Putamen (tissue), 1 donor: ENCODE measurements around the gene PLEKHA7.
"Not testable (repeated sequence)": the region's sequence is repeated elsewhere in the genome, so short reads cannot be mapped to it uniquely, and the experiment has no call there.

ENCODE experiments used
- DNase-seq: peaks from one replicate; pipeline ENCODE4 v3.0.0-alpha.2; 2016; ENCODE audit warnings: low spot score

The PLEKHA7 gene

DNA sequence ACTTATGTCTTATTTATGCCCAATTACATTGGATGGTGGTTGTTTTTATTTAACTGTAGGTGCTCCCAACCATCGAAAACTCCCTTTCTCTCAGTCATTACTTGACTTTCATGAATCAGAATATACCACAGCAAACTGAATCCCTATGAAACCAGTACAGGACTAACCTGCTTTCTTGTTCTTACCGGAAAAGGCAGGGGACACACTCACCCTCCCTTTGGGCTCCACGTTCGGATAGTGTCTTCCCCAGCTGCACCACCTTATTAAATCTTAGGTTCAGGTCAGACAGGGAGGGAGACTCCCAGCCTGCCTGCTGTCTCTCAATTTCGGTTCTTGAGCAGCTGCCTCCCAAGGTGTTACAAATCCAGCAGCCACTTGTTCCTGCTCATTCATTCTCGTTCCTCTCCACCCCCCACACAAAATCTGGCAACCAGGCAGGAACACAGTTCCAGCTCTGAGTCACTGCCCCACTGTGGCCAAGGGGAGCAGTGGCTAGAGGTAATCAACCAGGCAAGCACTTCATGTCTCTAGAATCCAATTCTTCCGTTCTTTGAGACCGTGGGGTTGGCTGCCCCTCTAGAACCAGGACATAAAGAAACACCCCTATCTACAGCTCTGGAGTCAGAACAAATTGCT lies 133.0 kb downstream of the PLEKHA7 start:
- no peak for DNase-seq

DNA sequence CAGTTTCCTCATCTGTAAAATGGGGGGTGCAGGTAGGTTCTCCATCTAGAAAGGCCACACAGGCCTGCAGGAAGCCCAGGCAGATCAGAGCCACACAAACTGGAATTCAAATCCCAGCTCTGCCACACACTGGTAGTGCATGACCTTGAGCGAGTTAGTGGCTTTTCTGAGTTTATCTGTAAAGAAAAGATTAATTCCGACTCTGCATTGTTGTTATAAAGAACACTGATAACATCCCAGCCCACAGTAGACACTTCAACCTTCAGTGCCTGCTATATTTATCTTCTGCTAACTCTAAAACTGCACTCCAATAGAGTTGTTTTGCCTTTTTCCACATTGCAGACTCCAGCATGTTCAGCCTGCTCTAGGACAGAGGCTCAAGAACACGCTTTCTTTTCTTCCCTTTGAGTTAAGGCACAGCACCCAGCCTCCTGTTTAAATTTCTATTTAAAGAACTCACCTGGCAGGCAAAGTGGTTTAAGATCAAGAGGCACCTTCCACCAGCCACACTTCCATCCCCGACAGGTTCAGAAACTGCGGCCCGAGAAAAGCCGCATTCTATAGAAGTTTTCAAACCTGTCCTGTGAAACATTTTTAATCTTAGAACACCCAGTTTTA lies 133.9 kb downstream of the PLEKHA7 start:
- no peak for DNase-seq

DNA sequence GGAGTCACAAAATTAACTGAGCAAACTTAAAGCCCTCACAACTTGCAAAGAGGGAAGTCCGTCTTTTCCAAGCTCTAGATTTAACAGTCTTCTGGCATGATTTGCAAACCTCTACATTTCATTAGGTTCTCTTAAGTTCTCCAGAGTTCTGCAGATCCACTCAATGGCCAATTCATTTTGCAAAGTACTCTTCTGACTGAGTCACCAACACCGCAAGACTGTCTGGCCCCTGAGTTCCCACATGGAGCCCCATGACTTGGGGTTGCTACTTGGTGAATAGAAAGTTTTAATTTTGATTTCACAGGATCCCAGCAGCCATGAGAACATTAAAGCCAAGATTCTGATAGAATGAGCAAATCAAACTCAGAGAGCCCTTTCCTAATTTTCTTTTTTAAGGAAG lies 134.5 kb downstream of the PLEKHA7 start:
- DNase-seq: no peak

DNA sequence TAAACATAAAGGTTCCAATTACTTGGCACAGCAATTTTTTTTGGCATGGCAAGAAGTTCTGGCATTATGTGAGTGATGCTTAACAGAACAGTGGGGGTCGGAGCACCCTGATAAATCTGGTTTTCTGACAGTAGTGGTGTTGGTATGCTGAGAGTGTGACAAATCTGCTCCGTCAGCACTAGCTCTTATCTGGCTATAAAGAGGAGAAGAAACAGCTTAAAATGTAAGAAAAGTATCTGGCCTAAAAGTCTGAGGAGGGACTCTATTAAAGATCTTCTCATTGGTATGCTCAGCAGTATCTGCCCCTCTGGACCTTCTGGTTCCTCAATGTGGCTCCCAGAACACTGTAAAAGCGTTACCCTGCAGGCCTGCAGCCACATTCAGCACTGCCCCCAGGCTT lies 137.4 kb downstream of the PLEKHA7 start:
- DNase-seq: no peak

DNA sequence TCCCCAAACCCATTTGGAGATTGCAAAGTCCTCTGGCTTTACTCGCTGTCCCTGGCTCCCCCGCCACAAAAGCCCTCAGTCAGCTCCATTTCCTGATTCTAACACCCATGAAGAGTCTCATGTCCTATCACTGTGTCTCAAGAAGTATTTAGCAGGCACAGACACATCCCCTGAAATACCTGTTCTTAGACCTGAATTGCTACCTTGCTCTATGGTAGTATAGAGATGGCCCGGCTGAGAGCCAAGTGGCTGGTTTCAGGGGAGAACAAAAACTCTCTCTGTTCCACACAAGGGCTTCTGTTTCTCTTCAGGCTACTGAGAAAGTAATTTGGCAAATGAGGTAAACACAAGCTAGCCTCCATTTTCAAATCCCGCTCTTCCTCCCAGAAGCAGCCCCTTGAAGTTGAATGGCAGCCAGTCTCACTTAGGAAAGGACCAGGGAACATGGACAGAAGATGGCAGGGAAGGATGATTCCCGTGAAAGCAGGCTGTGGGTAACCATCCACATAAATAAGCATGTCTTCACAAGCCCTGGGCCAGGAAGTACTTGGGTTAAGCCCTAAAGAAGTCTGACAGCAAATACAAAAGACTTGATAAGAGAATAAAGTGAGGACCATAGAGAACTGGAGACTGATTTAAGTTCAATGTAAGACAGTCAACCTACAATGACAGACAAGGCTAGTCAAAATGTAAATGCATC lies 138.0 kb downstream of the PLEKHA7 start:
- no peak for DNase-seq

DNA sequence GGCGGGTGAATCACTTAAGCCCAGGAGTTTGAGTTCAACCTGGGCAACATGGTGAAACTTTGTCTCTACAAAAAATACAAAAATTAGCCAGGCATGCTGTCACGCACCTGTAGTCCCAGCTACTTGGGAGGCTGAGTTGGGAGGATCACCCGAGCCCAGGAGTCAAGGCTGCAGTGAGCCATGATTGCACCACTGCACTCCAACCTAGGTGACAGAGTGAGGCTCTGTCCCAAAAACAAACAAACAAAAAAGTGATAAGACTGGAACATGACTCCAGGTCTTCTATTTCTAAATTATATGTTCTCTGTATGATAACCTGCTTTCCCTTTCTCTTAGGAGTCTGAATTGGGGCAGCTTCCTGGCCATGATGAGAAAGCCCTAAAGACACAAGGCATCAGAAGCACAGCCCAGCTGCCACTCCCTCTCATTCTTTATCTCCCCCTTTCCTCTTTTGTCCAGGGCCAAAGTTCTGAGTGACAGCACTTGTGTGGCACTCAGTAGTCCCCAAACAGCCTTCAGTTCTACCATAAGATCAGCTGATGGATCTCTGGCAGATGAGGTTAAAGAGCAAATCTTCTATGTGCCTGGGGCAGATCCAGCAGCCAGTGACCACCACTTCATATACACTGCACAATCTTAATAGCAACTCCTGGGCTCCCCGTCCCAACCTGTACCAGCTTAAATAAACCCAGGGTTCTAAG lies 139.8 kb downstream of the PLEKHA7 start:
- no peak for DNase-seq

DNA sequence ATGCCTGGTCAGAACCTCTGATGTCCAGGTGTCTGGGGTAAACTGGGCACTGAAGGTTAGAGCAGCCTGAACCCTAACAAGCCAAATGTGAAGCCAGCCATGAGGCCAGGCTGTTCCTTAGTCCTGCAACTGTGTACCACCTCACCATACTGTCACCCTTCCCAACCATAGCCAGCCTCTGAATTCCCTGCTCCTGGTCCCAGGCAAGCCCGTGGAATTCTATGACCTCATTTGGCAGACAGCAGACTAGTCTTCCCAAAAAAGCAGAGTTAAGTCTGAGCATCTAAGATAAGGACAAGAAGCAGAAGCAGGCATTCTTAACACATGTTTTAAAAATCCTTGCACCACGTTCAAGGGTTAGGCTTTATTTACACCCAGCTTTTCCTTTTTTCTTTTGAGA lies 140.9 kb downstream of the PLEKHA7 start:
- no peak for DNase-seq

DNA sequence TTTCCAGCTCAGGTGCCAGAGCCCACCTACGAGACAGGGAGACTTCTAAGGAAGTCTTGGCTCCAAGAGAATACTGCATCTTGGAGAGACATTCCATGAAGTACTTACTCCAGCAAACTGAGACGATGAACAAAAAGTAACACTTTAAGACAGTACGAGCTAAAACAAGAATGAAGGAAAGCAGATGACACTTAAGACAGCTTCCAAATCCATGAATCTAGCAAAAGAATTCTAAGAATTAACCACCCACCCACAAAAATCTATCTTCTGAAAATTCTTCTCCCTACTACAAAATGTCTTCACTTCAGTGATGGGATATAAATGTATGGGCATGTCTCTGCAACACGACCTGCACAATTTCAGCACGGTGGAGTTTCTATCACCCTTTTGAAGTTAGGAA lies 142.8 kb downstream of the PLEKHA7 start:
- no peak for DNase-seq

DNA sequence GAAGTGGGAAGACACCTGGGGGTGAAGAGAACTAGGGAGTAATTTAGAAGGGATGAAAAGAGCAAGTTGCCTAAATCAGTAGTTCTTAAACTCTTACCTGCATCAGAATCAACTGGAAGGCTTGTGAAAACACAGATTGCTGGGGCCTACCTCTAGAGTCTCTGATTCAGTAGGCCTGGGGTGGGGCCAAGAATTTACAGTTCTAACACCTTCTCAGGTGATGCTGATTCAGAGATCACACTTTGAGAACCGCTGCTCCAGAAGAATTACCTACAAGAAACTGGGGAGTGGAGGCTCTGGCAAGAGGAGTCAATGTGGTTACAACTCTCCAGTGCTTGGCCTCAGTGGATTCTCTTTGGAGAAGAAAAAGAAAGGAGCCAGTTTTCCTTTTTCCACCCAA lies 147.1 kb downstream of the PLEKHA7 start:
- DNase-seq: no peak

DNA sequence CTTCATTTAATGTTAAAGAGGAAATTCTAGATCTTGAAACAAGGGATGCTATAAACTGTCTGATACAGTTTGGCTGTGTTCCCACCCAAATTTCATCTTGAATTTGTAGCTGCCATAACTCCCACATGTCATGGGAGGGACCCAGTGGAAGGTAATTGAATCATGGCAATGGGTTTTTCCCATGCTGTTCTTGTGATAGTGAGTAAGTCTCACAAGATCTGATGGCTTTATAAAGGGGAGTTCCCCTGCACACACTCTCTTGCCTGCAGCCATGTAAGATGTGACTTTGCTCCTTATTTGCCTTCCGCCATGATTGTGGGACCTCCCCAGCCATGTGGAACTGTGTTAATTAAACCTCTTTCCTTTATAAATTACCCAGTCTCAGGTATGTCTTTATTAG lies 149.8 kb downstream of the PLEKHA7 start:
- DNase-seq: not testable (repeated sequence)

DNA sequence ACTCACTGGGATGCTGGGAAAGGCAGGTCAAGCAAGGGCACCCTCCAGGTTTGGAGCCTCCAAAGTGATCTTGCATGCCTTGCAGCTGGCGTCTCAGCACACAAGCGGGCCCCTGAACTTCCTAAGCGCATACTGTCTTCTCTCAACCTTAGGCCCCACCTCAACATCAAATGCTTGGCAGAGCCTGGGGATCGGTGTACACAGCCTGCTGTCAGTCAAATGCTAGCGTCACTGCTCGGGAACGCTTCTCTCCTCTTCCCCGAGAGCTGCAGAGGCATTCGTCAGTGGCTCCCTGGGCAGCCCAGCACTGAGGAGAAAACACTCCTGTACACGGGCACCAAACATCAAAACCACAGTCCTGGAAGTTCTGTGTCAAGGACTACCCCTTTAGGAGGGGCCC lies 150.8 kb downstream of the PLEKHA7 start:
- DNase-seq: no peak

DNA sequence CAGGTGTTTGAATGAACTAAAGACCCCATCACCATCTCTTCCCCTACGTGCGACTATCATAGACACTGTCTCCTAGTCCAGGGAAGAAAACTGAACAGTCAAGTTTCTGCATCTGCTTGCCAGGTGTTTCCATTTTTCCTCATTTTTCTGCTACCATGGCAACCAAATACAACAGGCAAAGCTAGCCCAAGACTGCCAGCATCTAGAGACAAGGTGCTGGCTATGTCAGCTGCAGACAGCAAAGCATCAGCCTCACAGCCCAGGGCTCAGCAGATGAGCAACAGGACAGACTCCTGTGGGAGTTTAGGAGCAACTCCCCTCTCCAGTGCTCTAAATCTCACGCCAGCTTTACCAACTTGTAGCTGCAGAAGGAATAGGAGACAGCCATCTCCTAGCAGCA lies 151.5 kb downstream of the PLEKHA7 start:
- DNase-seq: no peak

DNA sequence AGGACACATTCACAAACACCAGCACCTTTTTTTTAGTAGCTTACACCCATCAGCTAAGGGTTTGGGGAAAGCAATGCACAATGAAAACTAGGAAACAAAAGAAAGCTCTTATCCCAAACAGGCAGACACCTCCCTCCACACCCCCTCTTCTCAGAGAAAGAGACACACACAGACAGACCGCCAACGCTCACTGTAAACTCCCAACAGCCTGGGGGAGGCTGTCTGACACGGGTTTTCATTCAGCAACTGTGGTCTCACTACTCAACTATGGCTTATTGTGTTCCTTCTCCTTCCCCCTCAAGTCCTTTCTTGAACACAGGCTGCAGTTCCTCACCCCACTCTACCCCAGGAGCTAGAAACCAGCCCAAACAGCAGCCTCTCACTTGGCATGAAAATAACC lies 152.4 kb downstream of the PLEKHA7 start:
- peak; percentile 34 for DNase-seq

DNA sequence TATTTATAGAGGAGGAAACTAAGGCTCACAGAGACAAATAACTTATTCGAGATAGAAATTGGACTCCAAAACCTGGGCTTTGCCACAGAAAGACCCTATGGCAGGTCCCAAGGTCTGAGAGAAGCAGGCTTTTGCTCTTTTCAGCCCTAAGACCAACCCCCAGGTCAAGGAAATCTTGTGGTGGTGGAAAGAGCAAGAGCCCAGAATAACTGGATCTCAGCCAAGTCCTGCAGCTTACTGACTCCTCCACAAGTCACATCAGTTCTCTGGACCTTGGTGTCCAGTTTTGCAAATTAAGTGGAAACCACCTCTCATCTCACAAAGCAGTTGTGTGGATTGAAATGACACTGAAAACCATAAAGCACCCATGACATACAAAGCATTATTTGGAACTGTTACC lies 153.6 kb downstream of the PLEKHA7 start:
- no peak for DNase-seq

DNA sequence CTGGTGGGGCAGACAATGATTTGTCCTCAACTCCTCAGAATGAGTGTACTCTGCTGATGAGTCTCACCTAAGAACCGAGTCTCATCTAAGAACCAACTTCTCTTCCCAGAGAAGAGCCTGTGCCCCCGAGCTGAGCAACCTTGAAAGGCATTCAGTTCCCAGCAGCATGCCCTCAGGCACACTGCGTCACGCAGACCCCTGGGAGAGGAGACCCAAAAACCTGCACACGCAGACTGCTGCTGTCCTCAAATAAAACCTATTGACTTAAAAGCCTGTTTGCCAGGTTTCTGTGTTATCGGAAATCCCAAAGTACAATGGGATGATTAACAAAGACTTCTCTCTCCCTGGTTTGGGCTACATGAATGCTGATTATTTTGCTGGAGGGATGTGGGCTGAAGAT lies 154.6 kb downstream of the PLEKHA7 start:
- no peak for DNase-seq

DNA sequence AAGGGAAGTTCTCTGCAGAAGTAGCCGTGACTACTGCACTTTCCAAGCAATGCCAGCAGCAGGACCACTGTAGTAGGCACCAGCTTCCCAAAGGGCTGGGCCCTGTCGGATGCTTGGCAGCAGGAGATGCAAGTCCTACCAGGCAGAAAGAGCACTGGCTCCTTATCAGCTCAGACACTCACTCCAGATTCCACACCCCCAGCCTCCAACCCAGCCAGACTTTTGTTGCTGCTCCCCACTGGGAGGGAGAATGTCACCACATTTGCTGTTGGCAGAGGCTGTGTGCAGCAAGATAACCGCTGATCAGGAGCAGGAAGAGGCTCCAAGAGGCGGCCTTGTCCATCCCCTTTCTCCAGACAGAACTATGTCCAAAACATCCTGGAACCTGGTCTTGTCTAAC lies 157.0 kb downstream of the PLEKHA7 start:
- DNase-seq: no peak

DNA sequence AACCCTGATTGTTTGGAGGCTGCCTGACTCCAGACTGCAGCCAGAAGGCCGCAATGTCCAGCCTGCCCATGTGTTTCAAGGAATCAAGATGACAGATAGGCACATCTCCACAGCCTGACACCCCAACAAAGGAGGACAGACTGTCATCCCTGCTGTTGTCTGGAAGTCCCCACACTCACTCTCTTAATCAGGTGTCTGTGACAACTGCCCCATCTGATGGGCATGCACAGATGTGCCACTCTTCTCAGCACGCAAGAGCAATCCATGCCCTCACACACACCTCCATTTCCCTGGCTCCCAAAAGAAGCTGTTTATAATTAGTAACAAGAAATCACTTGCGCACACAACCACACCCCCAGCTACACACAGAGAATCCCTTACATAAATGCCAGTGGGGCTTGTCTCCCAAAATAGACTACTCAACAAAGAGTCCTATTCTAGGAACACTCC lies 158.2 kb downstream of the PLEKHA7 start:
- peak; percentile 67 for DNase-seq

DNA sequence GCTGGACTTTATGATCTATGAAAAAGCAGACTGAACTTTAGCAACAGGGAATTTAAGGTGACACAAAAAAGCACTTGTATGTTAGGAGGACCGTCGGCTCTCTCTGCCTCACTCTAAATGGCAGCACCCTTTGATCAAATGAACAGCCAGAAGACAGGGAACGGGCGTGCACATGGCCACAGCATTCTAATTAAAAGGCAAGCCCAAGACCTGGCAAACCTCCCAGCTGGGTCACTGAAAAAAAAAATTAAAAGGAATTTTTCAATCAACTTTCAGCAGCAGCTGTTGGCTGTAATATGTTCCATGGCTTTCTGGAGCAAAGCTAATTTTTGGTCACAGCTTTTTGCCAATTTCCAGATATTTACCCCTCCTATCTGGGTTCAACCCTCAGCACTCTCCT lies 159.2 kb downstream of the PLEKHA7 start:
- DNase-seq: no peak

DNA sequence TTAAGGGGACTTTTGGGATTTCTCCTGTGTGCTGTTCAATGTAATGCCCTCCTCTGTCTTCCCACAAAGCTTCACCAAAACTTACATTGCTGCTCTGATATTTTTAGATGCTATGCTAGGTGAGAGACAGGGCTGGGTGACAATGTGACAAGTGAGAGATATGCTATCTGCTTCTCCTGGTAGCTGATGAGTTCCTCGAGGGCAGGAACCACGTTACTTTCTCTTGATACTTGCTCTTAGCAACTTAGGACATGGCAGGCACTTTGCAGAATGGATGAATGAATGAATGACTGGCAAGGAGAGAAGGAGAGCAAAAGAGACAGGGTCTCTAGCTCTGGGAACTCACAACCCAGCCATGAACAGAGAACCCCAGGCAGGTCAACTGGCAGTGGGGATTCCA lies 160.4 kb downstream of the PLEKHA7 start:
- DNase-seq: no peak

DNA sequence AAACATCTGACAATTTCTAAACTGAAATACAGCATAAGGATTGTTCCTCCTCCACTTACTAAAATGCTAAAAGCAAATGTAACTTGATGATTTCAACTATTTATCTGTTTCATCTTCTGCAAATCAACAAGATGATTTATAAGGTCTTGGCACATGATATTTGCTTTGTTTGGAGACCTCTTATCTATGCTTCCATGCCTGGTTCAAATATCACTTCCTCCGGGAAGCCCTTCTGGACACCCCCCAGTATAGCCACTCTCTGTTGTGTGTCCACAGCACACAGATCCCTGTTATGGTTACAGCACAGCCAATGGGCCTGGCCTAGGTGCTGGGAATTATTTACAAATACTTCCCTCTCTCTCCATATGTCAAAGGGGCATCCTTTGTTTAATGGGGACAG lies 160.9 kb downstream of the PLEKHA7 start:
- no peak for DNase-seq

DNA sequence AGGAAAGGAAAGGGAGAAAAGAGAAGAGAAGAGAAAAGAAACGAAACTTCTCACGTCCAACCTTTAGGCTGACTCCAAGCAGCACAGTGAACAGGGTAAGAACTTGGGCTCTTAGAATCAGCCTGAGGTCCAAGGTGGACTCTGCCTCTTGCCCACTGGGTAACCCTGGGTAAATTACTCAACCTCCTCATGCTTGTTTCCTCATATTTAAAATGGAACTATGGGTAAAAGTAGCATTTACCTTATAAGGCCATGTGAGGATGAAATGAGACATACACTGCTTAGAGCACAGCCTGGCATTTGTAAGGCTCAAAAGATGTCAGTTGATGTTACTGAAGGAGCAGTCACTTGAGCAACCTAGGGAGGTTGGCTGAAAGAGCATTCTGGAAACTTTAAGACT lies 167.9 kb downstream of the PLEKHA7 start:
- DNase-seq: no peak

DNA sequence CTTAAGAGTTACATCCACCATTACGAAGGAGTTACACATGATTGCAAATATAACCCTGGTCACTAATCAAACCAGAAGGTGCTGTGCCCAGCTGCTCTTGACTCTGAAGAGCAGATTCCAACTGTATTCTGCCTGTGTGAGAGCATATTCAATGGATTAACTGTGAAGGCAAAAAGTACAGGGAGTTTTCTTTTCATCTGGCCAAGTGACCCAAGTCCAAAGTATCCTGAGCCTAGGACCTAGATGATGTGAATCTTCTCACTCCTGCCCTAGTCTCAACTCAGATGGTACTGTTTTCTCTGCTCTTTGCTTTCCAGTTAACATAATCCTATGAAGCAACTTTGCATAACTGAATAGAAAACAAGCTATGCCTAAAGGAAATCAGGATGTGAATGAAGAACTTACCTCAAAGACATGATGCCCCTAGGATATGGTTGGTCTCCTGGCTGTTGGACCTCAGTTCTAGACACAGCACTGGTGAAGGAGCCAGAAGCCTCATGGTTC lies 169.9 kb downstream of the PLEKHA7 start:
- DNase-seq: no peak

DNA sequence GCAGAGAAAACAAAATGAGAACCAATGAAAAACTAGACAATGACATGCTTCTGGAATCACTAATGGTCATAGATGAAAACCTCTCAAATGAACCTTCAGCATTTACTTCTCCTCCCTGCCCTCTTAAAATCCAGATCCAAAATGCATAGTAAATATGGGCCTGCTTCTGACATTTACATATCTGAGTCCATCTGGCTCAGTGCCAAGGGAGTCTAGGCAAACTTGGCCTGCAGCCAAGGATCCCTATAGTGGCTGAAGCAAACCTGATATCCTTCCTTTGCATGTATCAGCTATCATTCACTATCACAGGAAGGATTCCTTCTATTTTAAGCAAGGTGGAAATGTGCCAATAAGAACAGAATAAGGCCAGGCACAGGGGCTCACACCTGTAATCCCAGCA lies 170.9 kb downstream of the PLEKHA7 start:
- DNase-seq: no peak
